HepG2 (cell line): Measurements from ENCODE around the gene PANK2. TPM values are rescaled to one million over a fixed set of nuclear protein-coding genes. Genes with fewer than 3 reads are reported as not detected.

Experiments used
- ATAC-seq: fragments of 200-7000 bp; cut with Tn5 transposase; 3 replicates; pipeline ENCODE4 v1.9.1; 2020; ENCODE audit warnings: mild to moderate bottlenecking, moderate library complexity
- BruUV-seq: library from RNA; stranded (reverse); fragments of 400-500 nt; replicated peaks from 2 replicates; lab custom pipeline; 2021; lab: Mats Ljungman, UMichigan
- CTCF ChIA-PET: fragments of 300-600 bp; formaldehyde crosslinking; extraction: SDS; loops from one replicate; lab custom pipeline; 2021; ENCODE audit warnings: low total read pairs, inconsistent platforms, low intra/inter-chr PET ratio; lab: Yijun Ruan, JAX
- POLR2A ChIA-PET: fragments of 350-600 bp; sonication (Branson Sonifier 250); formaldehyde crosslinking; loops from one replicate; lab custom pipeline; 2020; ENCODE audit warnings: antibody characterized with exemption, inconsistent platforms; lab: Yijun Ruan, JAX
- DNase-seq: peaks from one replicate; pipeline ENCODE4 v3.0.0-alpha.2; 2015; ENCODE audit warnings: low spot score
- FAIRE-seq: peaks from 3 replicates; lab custom pipeline; 2011; peaks lifted over from hg19 to GRCh38; lab: Jason Lieb, UNC
- H2AFZ ChIP-seq: one replicate; pipeline ENCODE4 v1.6.1; 2011; ENCODE audit warnings: low read length, inconsistent platforms
- H3K27ac ChIP-seq: fragments of 300-600 bp; 3 replicates; pipeline ENCODE4 v1.8.0; 2011; ENCODE audit warnings: mixed run types, mild to moderate bottlenecking, mixed read lengths, low read length, inconsistent platforms; ENCODE audit not compliant: insufficient read depth; ENCODE audit errors: extremely low read length
- H3K27me3 ChIP-seq, 2 experiments: fragments of 200-600 bp in 1 of 2; 2 replicates in 1 of 2; 3 replicates in 1 of 2; pipeline versions ENCODE4 v1.6.0 to v1.8.0; 2011; ENCODE audit warnings: low read length in 2 of 2, mild to moderate bottlenecking in 2 of 2, moderate library complexity in 2 of 2, inconsistent platforms in 1 of 2; ENCODE audit not compliant: insufficient read depth in 2 of 2, control insufficient read depth in 1 of 2
- H3K36me3 ChIP-seq, 2 experiments: fragments of 200-600 bp in 1 of 2; replicated peaks in 1 of 2; 2 replicates in 1 of 2; 3 replicates in 1 of 2; pipeline versions ENCODE4 v1.5.1 to v1.8.0; 2011; ENCODE audit warnings: low read length in 2 of 2, inconsistent platforms in 1 of 2; ENCODE audit not compliant: insufficient read depth in 2 of 2, control insufficient read depth in 1 of 2
- H3K4me1 ChIP-seq: 2 replicates; pipeline ENCODE4 v1.5.1; 2012; ENCODE audit warnings: low read length, inconsistent platforms; ENCODE audit not compliant: insufficient read depth
- H3K4me2 ChIP-seq: 2 replicates; pipeline ENCODE4 v1.6.0; 2011; ENCODE audit warnings: low read depth, low read length, inconsistent platforms
- H3K4me3 ChIP-seq, 3 experiments: fragments of 200-600 bp in 1 of 3; sonication (generic), shearing (Covaris generic) in 1 of 3; replicated peaks in 1 of 3; 2 replicates each; pipeline ENCODE4 v1.5.1; 2011 to 2016; ENCODE audit warnings: low read length in 3 of 3, inconsistent platforms in 2 of 3, low read depth in 2 of 3, mild to moderate bottlenecking in 2 of 3, control low read depth in 1 of 3, mixed read lengths in 1 of 3; ENCODE audit not compliant: insufficient read depth in 1 of 3
- H3K79me2 ChIP-seq: one replicate; pipeline ENCODE4 v1.6.1; 2011; ENCODE audit warnings: low read length, inconsistent platforms; ENCODE audit not compliant: insufficient read depth
- H3K9ac ChIP-seq: 2 replicates; pipeline ENCODE4 v1.6.0; 2011; ENCODE audit warnings: mild to moderate bottlenecking, low read depth, low read length, inconsistent platforms; ENCODE audit not compliant: insufficient read depth
- H3K9me3 ChIP-seq: 2 replicates; pipeline ENCODE4 v1.5.1; 2012; ENCODE audit warnings: mild to moderate bottlenecking, low read length
- H4K20me1 ChIP-seq: 2 replicates; pipeline ENCODE4 v1.6.0; 2011; ENCODE audit warnings: inconsistent platforms, mild to moderate bottlenecking, low read length, moderate library complexity; ENCODE audit not compliant: insufficient read depth
- AFF4 ChIP-seq: sonication (generic); formaldehyde crosslinking; IDR thresholded peaks from 2 replicates; pipeline ENCODE4 v1.4.0; 2020; ENCODE audit warnings: missing genetic modification reagents
- CCAR2 ChIP-seq: fragments of 200-400 bp; formaldehyde crosslinking; optimal IDR thresholded peaks from 2 replicates; pipeline ENCODE3; 2018; ENCODE audit warnings: low read depth, mild to moderate bottlenecking, low read length, moderate library complexity
- MED8 ChIP-seq: sonication (generic); formaldehyde crosslinking; IDR thresholded peaks from 2 replicates; pipeline ENCODE4 v1.8.1; 2023; ENCODE audit warnings: mild to moderate bottlenecking, missing genetic modification reagents; ENCODE audit not compliant: insufficient replicate concordance
- NKX3-1 ChIP-seq: sonication (generic); formaldehyde crosslinking; IDR thresholded peaks from 2 replicates; pipeline ENCODE4 v1.5.0; 2020; ENCODE audit warnings: missing genetic modification reagents
- NR2F2 ChIP-seq: IDR thresholded peaks from 2 replicates; pipeline ENCODE4 v1.6.1; 2012; ENCODE audit warnings: low read depth, inconsistent platforms, borderline replicate concordance
- NRL ChIP-seq: sonication (generic); formaldehyde crosslinking; IDR thresholded peaks from 2 replicates; pipeline ENCODE4 v1.5.0; 2020; ENCODE audit warnings: missing genetic modification reagents, mild to moderate bottlenecking, moderate library complexity, borderline replicate concordance
- POLR2AphosphoS5 ChIP-seq: IDR thresholded peaks from 2 replicates; pipeline ENCODE4 v1.6.1; 2012; ENCODE audit warnings: low read depth, low read length
- RARA ChIP-seq: IDR thresholded peaks from 2 replicates; pipeline ENCODE4 v1.6.1; 2016; ENCODE audit warnings: missing genetic modification reagents, missing compliant biosample characterization
- RFX3 ChIP-seq: IDR thresholded peaks from 2 replicates; pipeline ENCODE4 v1.6.1; 2016; ENCODE audit warnings: missing biosample characterization, missing genetic modification reagents
- RFXANK ChIP-seq: IDR thresholded peaks from 2 replicates; pipeline ENCODE4 v1.6.1; 2016
- SPEN ChIP-seq: sonication (generic); formaldehyde crosslinking; IDR thresholded peaks from 2 replicates; pipeline ENCODE4 v1.5.1; 2020; ENCODE audit warnings: low read depth, mild to moderate bottlenecking, missing genetic modification reagents
- ZFP41 ChIP-seq: sonication (generic); formaldehyde crosslinking; IDR thresholded peaks from 2 replicates; pipeline ENCODE4 v1.4.0; 2020; ENCODE audit warnings: mild to moderate bottlenecking, missing genetic modification reagents, borderline replicate concordance
- ZNF597 ChIP-seq: sonication (generic); formaldehyde crosslinking; IDR thresholded peaks from 2 replicates; pipeline ENCODE4 v1.5.0; 2020; ENCODE audit warnings: missing genetic modification reagents
- ZNF674 ChIP-seq: sonication (generic); formaldehyde crosslinking; IDR thresholded peaks from 2 replicates; pipeline ENCODE4 v1.5.0; 2020; ENCODE audit warnings: low read depth, mild to moderate bottlenecking, missing genetic modification reagents
- ZNF704 ChIP-seq: sonication (generic); formaldehyde crosslinking; IDR thresholded peaks from 2 replicates; pipeline ENCODE4 v1.8.1; 2023; ENCODE audit warnings: mild to moderate bottlenecking, inconsistent platforms, moderate library complexity, missing genetic modification reagents, borderline replicate concordance
- ZSCAN12 ChIP-seq: sonication (generic); formaldehyde crosslinking; IDR thresholded peaks from 2 replicates; pipeline ENCODE4 v1.9.0; 2021; ENCODE audit warnings: mild to moderate bottlenecking, missing genetic modification reagents
- ZSCAN22 ChIP-seq: sonication (generic); formaldehyde crosslinking; IDR thresholded peaks from 2 replicates; pipeline ENCODE4 v1.4.0; 2020; ENCODE audit warnings: mild to moderate bottlenecking, missing genetic modification reagents
- WGBS: methylation state at CpG from one replicate; pipeline ENCODE4 v1.1.6; 2017; ENCODE audit warnings: low lambda C conversion rate; 5-methylcytosine and 5-hydroxymethylcytosine counted together
- in situ Hi-C: cut with HindIII; loops from 2 replicates; pipeline ENCODE4 v1.10.0; 2017; ENCODE audit warnings: low pct_unique_long_range_greater_than_20kb; ENCODE audit not compliant: extremely low pct_ligation_motif_present
- intact Hi-C: fragments of 100-400 bp; cut with micrococcal nuclease; formaldehyde crosslinking; loops from one replicate; pipeline ENCODE4 v1.10.0; 2022; ENCODE audit not compliant: unreplicated experiment
- polyA plus RNA-seq, 8 experiments: library from polyadenylated mRNA; depleted of rRNA in 3 of 8; stranded (reverse) in 7 of 8; unstranded in 1 of 8; fragments of >200 nt; fragmentation: Illumina TruSeq in 4 of 8; extraction: Trizol in 4 of 8; gene quantifications; 2 replicates each; pipeline versions ENCODE4 v1.2.1 to v1.2.3, GENCODE V29; 2011 to 2016; ENCODE audit warnings: low read depth in 4 of 8, missing spikeins in 1 of 8, mixed read lengths in 1 of 8; ENCODE audit not compliant: insufficient read depth in 1 of 8
- total RNA-seq, 5 experiments: library from RNA; depleted of rRNA; stranded (reverse); fragments of >200 nt; fragmentation: Illumina TruSeq; extraction: Trizol; gene quantifications; 2 replicates each; pipeline ENCODE4 v1.2.3, GENCODE V29; 2016; ENCODE audit warnings: low read depth in 1 of 5
- TF ChIP-seq, protein P1 (sequence below): IDR thresholded peaks from 2 replicates; pipeline ENCODE4 v1.6.1; 2016; ENCODE audit warnings: missing compliant biosample characterization, missing genetic modification reagents, borderline replicate concordance

The PANK2 gene
- total and polyA plus RNA-seq, 2 of the 13 experiments (the other 11 are each of a cell fraction or from before 2014, with no cell fraction given): 39.2 to 123 TPM

DNA sequence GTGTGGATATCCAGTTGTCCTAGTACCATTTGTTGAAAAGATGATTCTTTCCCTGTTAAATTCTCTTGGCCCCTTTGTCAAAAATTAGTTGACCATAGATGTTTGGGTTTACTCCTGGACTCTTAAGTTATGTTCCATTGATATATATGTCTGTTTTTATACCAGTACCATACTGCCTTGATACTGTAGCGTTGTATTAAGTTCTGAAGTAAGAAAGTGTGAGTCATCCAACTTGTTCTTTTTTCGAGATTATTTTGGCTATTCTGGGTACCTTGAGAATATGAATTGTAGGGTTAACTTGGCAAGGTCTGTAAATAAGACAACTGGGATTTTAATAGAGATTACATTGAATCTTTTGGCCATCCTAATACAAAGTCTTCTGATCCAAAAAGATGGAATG is 26.5 kb downstream of the PANK2 start:
- in situ Hi-C loops: no loop called here
- DNase-seq (no peak), ATAC-seq (no peak)
- H3K9ac ChIP-seq: no peak overlapping the region
- H3K9me3 ChIP-seq: no peaks in the 10 kb centered on the region
- no peaks in the 10 kb centered on the region for H4K20me1 ChIP-seq
- peaks cover 33 to 83% of the 10 kb centered on the region in 2 experiments for H3K36me3 ChIP-seq
- intact Hi-C loops: no loop called here
- 94% methylated on average over 2 of the region's 2 CpGs for WGBS
- no peaks in the 10 kb centered on the region for H3K27me3 ChIP-seq
- no peak overlapping the region for H3K4me3 ChIP-seq
- H3K79me2 ChIP-seq: peaks cover 60% of the 10 kb centered on the region
- TF ChIP-seq AFF4 (CRISPR knock-in tag): no peak
- TF ChIP-seq NKX3-1: no peak
- TF ChIP-seq, protein P1, sequence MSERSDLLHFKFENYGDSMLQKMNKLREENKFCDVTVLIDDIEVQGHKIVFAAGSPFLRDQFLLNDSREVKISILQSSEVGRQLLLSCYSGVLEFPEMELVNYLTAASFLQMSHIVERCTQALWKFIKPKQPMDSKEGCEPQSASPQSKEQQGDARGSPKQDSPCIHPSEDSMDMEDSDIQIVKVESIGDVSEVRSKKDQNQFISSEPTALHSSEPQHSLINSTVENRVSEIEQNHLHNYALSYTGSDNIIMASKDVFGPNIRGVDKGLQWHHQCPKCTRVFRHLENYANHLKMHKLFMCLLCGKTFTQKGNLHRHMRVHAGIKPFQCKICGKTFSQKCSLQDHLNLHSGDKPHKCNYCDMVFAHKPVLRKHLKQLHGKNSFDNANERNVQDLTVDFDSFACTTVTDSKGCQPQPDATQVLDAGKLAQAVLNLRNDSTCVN (CRISPR knock-in tag): no peak
- TF ChIP-seq NR2F2: no peak
- TF ChIP-seq MED8: no peak
- TF ChIP-seq SPEN (CRISPR knock-in tag): no peak
- no peak for TF ChIP-seq ZFP41
- no peak for TF ChIP-seq ZSCAN22 (CRISPR knock-in tag)
- no peak for TF ChIP-seq RFXANK (CRISPR knock-in tag)
- TF ChIP-seq RFX3: no peak
- no peak for TF ChIP-seq ZNF597 (CRISPR knock-in tag)
- TF ChIP-seq CCAR2: no peak
- no peak for TF ChIP-seq POLR2AphosphoS5
- TF ChIP-seq ZSCAN12 (CRISPR knock-in tag): no peak
- no peak for TF ChIP-seq RARA (CRISPR knock-in tag)
- TF ChIP-seq ZNF674: no peak
- no peak for TF ChIP-seq ZNF704 (CRISPR knock-in tag)
- no peak for TF ChIP-seq NRL (CRISPR knock-in tag)
- TF ChIP-seq, all 625 proteins: peak for 0
- CTCF ChIA-PET: no interaction called here
- no peak overlapping the region for H2AFZ ChIP-seq
- no peak overlapping the region for H3K27ac ChIP-seq
- no peaks in the 10 kb centered on the region for H3K4me1 ChIP-seq
- no peak overlapping the region for H3K4me2 ChIP-seq
- no TSS peak for BruUV-seq
- POLR2A ChIA-PET: no interaction called here
- FAIRE-seq: no peak
